ENCODE data around the gene ZBTB24. TPM values are rescaled to one million over a fixed set of nuclear protein-coding genes. Genes with fewer than 3 reads are reported as not detected.

ZBTB24 gene
- polyA plus RNA-seq, 3 donors, result 3.1 to 4.7 (median 3.4) TPM

- Mint-ChIP-seq H3K9me3 (peaks cover 5 to 12% (median 7%) of the 10 kb centered on the region in 7 donors), H3K27me3 (ENCODE audit: low read depth in 3 of 3) (peaks cover 0 to 3% (median 1%) of the 10 kb centered on the region in 3 donors), H3K27ac (no peak overlapping the region), H3K4me1 (peaks cover 21% of the 10 kb centered on the region), H3K4me3 (no peak overlapping the region), H3K36me3 (peaks cover 0 to 5% of the 10 kb centered on the region in 2 donors)
- no peak for TF ChIP-seq CTCF (IDR thresholded peaks at IDR 0.05)
- Histone ChIP-seq H3K4me1 (ENCODE audit: control insufficient read depth in 1 of 2, insufficient read depth in 2 of 2, low read length in 2 of 2) (peaks cover 0 to 12% of the 10 kb centered on the region in 2 donors), H3K9me3 (replicated peaks in 1 of 2; ENCODE audit: control insufficient read depth in 1 of 2, insufficient read depth in 1 of 2, low read length in 2 of 2) (peaks cover 0 to 2% of the 10 kb centered on the region in 2 donors), H3K27ac (ENCODE audit: low read depth in 1 of 2, low read length in 2 of 2) (no peak overlapping the region), H3K4me3 (replicated peaks in 1 of 3; ENCODE audit: low read depth in 2 of 3, low read length in 3 of 3) (no peak overlapping the region), H3K36me3 (replicated peaks in 1 of 2; ENCODE audit: control insufficient read depth in 1 of 2, insufficient read depth in 2 of 2, low read length in 2 of 2) (no peaks in the 10 kb centered on the region), H3K79me2 (ENCODE audit: insufficient read depth, low read length) (no peaks in the 10 kb centered on the region), H3K27me3 (ENCODE audit: control insufficient read depth in 2 of 2, insufficient read depth in 2 of 2, low read length in 2 of 2) (no peaks in the 10 kb centered on the region), H4K20me1 (ENCODE audit: insufficient read depth, low read length) (no peaks in the 10 kb centered on the region), H3K4me2 (replicated peaks; ENCODE audit: extremely low read depth, low read length, poor library complexity, severe bottlenecking) (no peak overlapping the region), H3K9ac (ENCODE audit: insufficient read depth, low read length, poor library complexity, severe bottlenecking) (no peak overlapping the region), H2AFZ (ENCODE audit: insufficient read depth, low read depth, low read length, poor library complexity, severe bottlenecking) (no peak overlapping the region)
- intact Hi-C loops (cut with micrococcal nuclease), result loop anchor here (5.0 to 10.0 kb wide), 2 partner anchors 42 to 251 kb away; partner anchors contain the start of gene ZBTB24 (in 1 of the 2)
- DNase-seq, result no peak
These were observed 41.1 kb upstream of the ZBTB24 start for GRCh38 chr6:109524129-109524528.

- Histone ChIP-seq H3K79me2 (ENCODE audit: insufficient read depth, low read length) (no peaks in the 10 kb centered on the region), H3K9me3 (replicated peaks in 1 of 2; ENCODE audit: control insufficient read depth in 1 of 2, insufficient read depth in 1 of 2, low read length in 2 of 2) (peaks cover 0 to 2% of the 10 kb centered on the region in 2 donors), H3K4me3 (replicated peaks in 1 of 3; ENCODE audit: low read depth in 2 of 3, low read length in 3 of 3) (no peak overlapping the region), H3K4me1 (ENCODE audit: control insufficient read depth in 1 of 2, insufficient read depth in 2 of 2, low read length in 2 of 2) (peaks cover 0 to 12% of the 10 kb centered on the region in 2 donors), H4K20me1 (ENCODE audit: insufficient read depth, low read length) (no peaks in the 10 kb centered on the region), H3K27ac (ENCODE audit: low read depth in 1 of 2, low read length in 2 of 2) (no peak overlapping the region), H3K9ac (ENCODE audit: insufficient read depth, low read length, poor library complexity, severe bottlenecking) (no peak overlapping the region), H3K36me3 (replicated peaks in 1 of 2; ENCODE audit: control insufficient read depth in 1 of 2, insufficient read depth in 2 of 2, low read length in 2 of 2) (no peaks in the 10 kb centered on the region), H2AFZ (ENCODE audit: insufficient read depth, low read depth, low read length, poor library complexity, severe bottlenecking) (no peak overlapping the region), H3K27me3 (ENCODE audit: control insufficient read depth in 2 of 2, insufficient read depth in 2 of 2, low read length in 2 of 2) (no peaks in the 10 kb centered on the region), H3K4me2 (replicated peaks; ENCODE audit: extremely low read depth, low read length, poor library complexity, severe bottlenecking) (no peak overlapping the region)
- Mint-ChIP-seq H3K27ac (peak overlapping the region in 5 of 7 donors; percentile 31 to 85 (median 65)), H3K9me3 (peaks cover 5 to 12% (median 7%) of the 10 kb centered on the region in 7 donors), H3K4me1 (peaks cover 21% of the 10 kb centered on the region), H3K36me3 (peaks cover 0 to 5% of the 10 kb centered on the region in 2 donors), H3K27me3 (ENCODE audit: low read depth in 3 of 3) (peaks cover 0 to 3% (median 1%) of the 10 kb centered on the region in 3 donors), H3K4me3 (no peak overlapping the region)
- TF ChIP-seq CTCF (IDR thresholded peaks at IDR 0.05), result no peak
- DNase-seq, result no peak
- WGBS (ENCODE audit: insufficient coverage), result 100% methylated on average over 2 of the region's 2 CpGs
- intact Hi-C loops (cut with micrococcal nuclease), result loop anchor here (5.0 to 10.0 kb wide), 2 partner anchors 41 to 251 kb away; partner anchors contain the start of gene ZBTB24 (in 1 of the 2)
These were observed 40.5 kb upstream of the ZBTB24 start for GRCh38 chr6:109523478-109523877.
